ENCODE data around the gene TMCC3.

The TMCC3 gene

GRCh38 chr12:94679554-94680195 is 29.3 kb upstream of the TMCC3 start:
- DNase-seq (ENCODE audit: low read depth), result no peak
- TF ChIP-seq CTCF (IDR thresholded peaks at IDR 0.05; ENCODE audit: control insufficient read depth, insufficient read depth, low read depth, low read length, missing control alignments), result no peak
- H3K4me3 ChIP-seq (ENCODE audit: control insufficient read depth, low read depth, low read length), result no peak overlapping the region

- TF ChIP-seq CTCF (IDR thresholded peaks at IDR 0.05; ENCODE audit: control insufficient read depth, insufficient read depth, low read depth, low read length, missing control alignments), result no peak
- H3K4me3 ChIP-seq (ENCODE audit: control insufficient read depth, low read depth, low read length), result no peak overlapping the region
- DNase-seq (ENCODE audit: low read depth), result no peak
These were observed 28.5 kb upstream of the TMCC3 start for GRCh38 chr12:94678849-94679248.

- TF ChIP-seq CTCF (IDR thresholded peaks at IDR 0.05; ENCODE audit: control insufficient read depth, insufficient read depth, low read depth, low read length, missing control alignments), result no peak
- no peak overlapping the region for H3K4me3 ChIP-seq (ENCODE audit: control insufficient read depth, low read depth, low read length)
- no peak for DNase-seq (ENCODE audit: low read depth)
These were observed 28.0 kb upstream of the TMCC3 start for GRCh38 chr12:94678379-94678778.

GRCh38 chr12:94677778-94678177 is 27.4 kb upstream of the TMCC3 start:
- TF ChIP-seq CTCF (IDR thresholded peaks at IDR 0.05; ENCODE audit: control insufficient read depth, insufficient read depth, low read depth, low read length, missing control alignments), result no peak

GRCh38 chr12:94676922-94677321 is 26.6 kb upstream of the TMCC3 start:
- no peak overlapping the region for H3K4me3 ChIP-seq (ENCODE audit: control insufficient read depth, low read depth, low read length)
- no peak for DNase-seq (ENCODE audit: low read depth)
- TF ChIP-seq CTCF (IDR thresholded peaks at IDR 0.05; ENCODE audit: control insufficient read depth, insufficient read depth, low read depth, low read length, missing control alignments), result no peak

More at GRCh38 chr12:94677778-94678177, 27.4 kb upstream of the TMCC3 start:
- no peak for DNase-seq (ENCODE audit: low read depth)
- no peak overlapping the region for H3K4me3 ChIP-seq (ENCODE audit: control insufficient read depth, low read depth, low read length)

- no peak for TF ChIP-seq CTCF (IDR thresholded peaks at IDR 0.05; ENCODE audit: control insufficient read depth, insufficient read depth, low read depth, low read length, missing control alignments)
- DNase-seq (ENCODE audit: low read depth), result no peak
- H3K4me3 ChIP-seq (ENCODE audit: control insufficient read depth, low read depth, low read length), result no peak overlapping the region
These were observed 25.8 kb upstream of the TMCC3 start for GRCh38 chr12:94676031-94676641.
